GM15510 (cell line): ENCODE data around the gene DNASE1L1.

Source experiments
- POLR2A ChIP-seq: IDR thresholded peaks from 3 replicates; pipeline ENCODE4 v1.6.1; 2011; ENCODE audit warnings: borderline replicate concordance; ENCODE audit not compliant: insufficient read length; ENCODE audit errors: extremely low read depth

The DNASE1L1 gene

GRCh38 chrX:154429711-154430110, 20.7 kb upstream of the DNASE1L1 start:
- TF ChIP-seq POLR2A, result no peak

GRCh38 chrX:154428176-154429171, 19.4 kb upstream of the DNASE1L1 start, which contains the start of gene ATP6AP1:
TSS of gene ATP6AP1 (plus strand) at chrX:154428677. CDS start at chrX:154428693, 16 bp downstream.
- peak; percentile 53 for TF ChIP-seq POLR2A

GRCh38 chrX:154426916-154427770, 18.1 kb upstream of the DNASE1L1 start:
- no peak for TF ChIP-seq POLR2A

GRCh38 chrX:154420402-154420756, 11.3 kb upstream of the DNASE1L1 start:
- TF ChIP-seq POLR2A, result no peak

- TF ChIP-seq POLR2A, result no peak
These were observed 10.8 kb upstream of the DNASE1L1 start for GRCh38 chrX:154419688-154420401.

GRCh38 chrX:154419189-154419588, 10.1 kb upstream of the DNASE1L1 start:
- TF ChIP-seq POLR2A, result no peak

GRCh38 chrX:154417157-154417556, 8.1 kb upstream of the DNASE1L1 start:
- TF ChIP-seq POLR2A, result no peak

- no peak for TF ChIP-seq POLR2A
These were observed 4.1 kb upstream of the DNASE1L1 start for GRCh38 chrX:154413142-154413541.

- no peak for TF ChIP-seq POLR2A
These were observed 3.4 kb upstream of the DNASE1L1 start for GRCh38 chrX:154412468-154412867.

GRCh38 chrX:154411981-154412340, 2.9 kb upstream of the DNASE1L1 start:
- peak; percentile 57 for TF ChIP-seq POLR2A

GRCh38 chrX:154408659-154409221, 314 bp downstream of the DNASE1L1 start:
- TF ChIP-seq POLR2A, result no peak

- TF ChIP-seq POLR2A, result no peak
These were observed 4.3 kb downstream of the DNASE1L1 start for GRCh38 chrX:154404625-154405192.

- TF ChIP-seq POLR2A, result no peak
These were observed 5.2 kb downstream of the DNASE1L1 start for GRCh38 chrX:154403858-154404257.

- no peak for TF ChIP-seq POLR2A
These were observed 5.9 kb downstream of the DNASE1L1 start for GRCh38 chrX:154403192-154403591.

GRCh38 chrX:154402622-154403127, 6.4 kb downstream of the DNASE1L1 start:
- TF ChIP-seq POLR2A, result no peak
